Panc1 (cell line): Measurements from ENCODE around the gene AJUBA.
"Not testable (repeated sequence)": the region's sequence is repeated elsewhere in the genome, so short reads cannot be mapped to it uniquely, and the experiment has no call there.

Source experiments
- CTCF ChIP-seq: fragments of 450-650 bp; IDR thresholded peaks from 2 replicates; pipeline ENCODE4 v1.5.1; 2017; ENCODE audit warnings: mild to moderate bottlenecking
- POLR2AphosphoS5 ChIP-seq: IDR thresholded peaks from 2 replicates; pipeline ENCODE4 v1.6.1; 2012; ENCODE audit warnings: mild to moderate bottlenecking, low read depth, low read length, moderate library complexity
- REST ChIP-seq, 2 experiments: IDR thresholded peaks; 2 replicates each; pipeline ENCODE4 v1.6.1; 2011 to 2012; ENCODE audit warnings: low read depth in 2 of 2, control low read depth in 1 of 2, low read length in 1 of 2, mild to moderate bottlenecking in 1 of 2, moderate library complexity in 1 of 2; ENCODE audit not compliant: insufficient read depth in 1 of 2
- SIN3A ChIP-seq: IDR thresholded peaks from 2 replicates; pipeline ENCODE4 v1.6.1; 2012; ENCODE audit warnings: low read depth, mild to moderate bottlenecking, low read length, moderate library complexity, borderline replicate concordance; ENCODE audit not compliant: insufficient read depth
- TCF7L2 ChIP-seq: IDR thresholded peaks from 2 replicates; pipeline ENCODE4 v1.6.1; 2011; ENCODE audit warnings: mild to moderate bottlenecking, low read depth, low read length, inconsistent platforms

- not testable (repeated sequence) for TF ChIP-seq CTCF; SIN3A; TCF7L2; REST (IDR thresholded peaks at IDR 0.05; ENCODE audit: insufficient read depth in 1 of 2, low read depth in 2 of 2, low read length in 1 of 2); POLR2AphosphoS5
These were observed 30.6 kb downstream of the AJUBA start for GRCh38 chr14:22951795-22952194.
